ENCODE measurements around the gene EPHA3. TPM values are rescaled to one million over a fixed set of nuclear protein-coding genes. Genes with fewer than 3 reads are reported as not detected.

Gene EPHA3
- total and polyA plus RNA-seq, 7 donors = 0.12 to 2.4 (median 0.64) TPM

- no peak for DNase-seq
- Histone ChIP-seq H3K4me3 (no peak overlapping the region), H3K9me3 (no peaks in the 10 kb centered on the region), H3K4me1 (no peaks in the 10 kb centered on the region), H3K27ac (no peak overlapping the region), H3K36me3 (ENCODE audit: insufficient read depth in 1 of 2, low read depth in 1 of 2) (no peaks in the 10 kb centered on the region), H3K27me3 (ENCODE audit: insufficient read depth in 3 of 3, low read length in 2 of 3) (no peaks in the 10 kb centered on the region)
- ATAC-seq = peak in 3 of 4 donors; percentile 67 to 70 (median 67)
- intact Hi-C loops (cut with DNase I) = no loop called here
- no peak for TF ChIP-seq CTCF (IDR thresholded peaks at IDR 0.05)
Observed at GRCh38 chr3:89145995-89146394, 38.6 kb downstream of the EPHA3 start.

- Histone ChIP-seq H3K27ac (no peak overlapping the region), H3K27me3 (ENCODE audit: insufficient read depth in 3 of 3, low read length in 2 of 3) (no peaks in the 10 kb centered on the region), H3K36me3 (ENCODE audit: insufficient read depth in 1 of 2, low read depth in 1 of 2) (no peaks in the 10 kb centered on the region), H3K4me1 (no peaks in the 10 kb centered on the region), H3K4me3 (no peak overlapping the region), H3K9me3 (no peaks in the 10 kb centered on the region)
- intact Hi-C loops (cut with DNase I) = no loop called here
- ATAC-seq (no peak), DNase-seq (no peak)
- no peak for TF ChIP-seq CTCF (IDR thresholded peaks at IDR 0.05)
Observed at GRCh38 chr3:89154416-89154815, 47.0 kb downstream of the EPHA3 start.

DNA sequence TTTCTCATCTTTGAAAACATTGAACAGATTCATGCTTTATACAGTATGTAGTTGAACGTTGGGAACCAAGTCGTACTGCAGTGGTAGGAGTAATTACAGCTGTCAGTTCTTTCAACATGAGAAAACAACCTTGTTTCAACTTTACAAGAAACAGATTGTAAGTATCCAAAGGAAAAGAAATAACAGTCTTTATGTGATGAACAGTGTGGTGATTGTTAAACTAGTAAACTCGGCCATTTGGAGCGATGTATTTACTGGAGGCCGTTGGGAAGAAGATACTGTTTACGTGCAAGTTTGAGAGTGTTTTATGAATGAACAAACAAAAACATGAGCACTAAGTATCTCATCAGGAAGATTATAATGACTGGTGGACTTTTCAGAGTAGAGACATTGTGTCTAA lies 48.4 kb downstream of the EPHA3 start:
- no peaks in the 10 kb centered on the region for H3K9me3 ChIP-seq
- no peaks in the 10 kb centered on the region for H3K27me3 ChIP-seq (ENCODE audit: insufficient read depth in 3 of 3, low read length in 2 of 3)
- no peaks in the 10 kb centered on the region for H3K36me3 ChIP-seq (ENCODE audit: insufficient read depth in 1 of 2, low read depth in 1 of 2)
- DNase-seq = no peak
- intact Hi-C loops (cut with DNase I) = no loop called here
- no peaks in the 10 kb centered on the region for H3K4me1 ChIP-seq
- no peak overlapping the region for H3K27ac ChIP-seq
- no peak for ATAC-seq
- 42 to 55% (median 44%) methylated on average over 6 of the region's 6 CpGs for WGBS, 3 donors
- no peak overlapping the region for H3K4me3 ChIP-seq
- TF ChIP-seq CTCF (IDR thresholded peaks at IDR 0.05) = no peak

DNA sequence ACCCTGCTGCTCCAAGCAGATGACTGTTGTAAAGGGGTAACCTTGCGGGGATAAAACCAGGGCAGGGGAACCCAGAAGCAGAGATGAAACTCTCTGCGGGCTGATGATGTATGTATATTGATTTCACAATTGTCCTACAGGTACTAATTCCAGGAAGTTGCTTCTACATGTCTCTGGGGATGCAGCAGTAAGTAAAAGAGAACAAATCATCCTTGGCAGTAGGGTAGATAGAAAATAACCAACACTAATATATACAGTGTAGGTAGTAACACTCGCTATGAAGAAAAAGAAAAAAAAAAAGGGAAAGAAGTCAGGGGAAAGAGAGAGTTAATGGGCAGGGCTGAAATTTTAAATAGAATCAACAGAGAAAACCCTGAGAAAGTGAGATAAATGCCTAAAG lies 50.2 kb downstream of the EPHA3 start:
- TF ChIP-seq CTCF (IDR thresholded peaks at IDR 0.05) = no peak
- H3K36me3 ChIP-seq (ENCODE audit: insufficient read depth in 1 of 2, low read depth in 1 of 2) = no peaks in the 10 kb centered on the region
- H3K4me3 ChIP-seq = no peak overlapping the region
- H3K9me3 ChIP-seq = no peaks in the 10 kb centered on the region
- H3K27me3 ChIP-seq (ENCODE audit: insufficient read depth in 3 of 3, low read length in 2 of 3) = no peaks in the 10 kb centered on the region
- no peak overlapping the region for H3K27ac ChIP-seq
- WGBS, 3 donors = 87 to 89% (median 87%) methylated on average over 3 of the region's 3 CpGs
- no peak for ATAC-seq
- intact Hi-C loops (cut with DNase I) = no loop called here
- H3K4me1 ChIP-seq = no peaks in the 10 kb centered on the region
- DNase-seq = no peak

DNA sequence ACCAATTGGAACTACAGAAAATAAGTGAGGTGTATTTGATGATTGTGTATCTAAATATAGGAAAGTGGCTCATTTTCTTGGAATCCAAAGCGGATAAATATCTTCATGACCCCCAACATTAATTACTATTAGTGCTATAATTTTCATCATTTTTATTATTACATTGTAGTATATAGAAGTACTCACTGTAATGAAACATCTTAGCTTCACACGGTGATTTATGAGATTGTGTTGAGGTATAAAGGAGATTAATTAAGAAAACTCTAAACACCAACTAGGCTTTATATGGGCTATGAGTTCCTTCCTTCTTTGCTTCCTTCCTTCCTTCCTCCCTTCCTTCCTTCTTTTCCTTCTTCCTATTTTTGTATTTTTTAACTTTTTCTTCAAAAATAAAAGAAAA lies 52.2 kb downstream of the EPHA3 start:
- no peaks in the 10 kb centered on the region for H3K36me3 ChIP-seq (ENCODE audit: insufficient read depth in 1 of 2, low read depth in 1 of 2)
- ATAC-seq (no peak), DNase-seq (no peak)
- no peak overlapping the region for H3K27ac ChIP-seq
- no peaks in the 10 kb centered on the region for H3K27me3 ChIP-seq (ENCODE audit: insufficient read depth in 3 of 3, low read length in 2 of 3)
- H3K4me3 ChIP-seq = no peak overlapping the region
- WGBS, 3 donors = 96 to 100% (median 99%) methylated on average over 2 of the region's 2 CpGs
- no peaks in the 10 kb centered on the region for H3K9me3 ChIP-seq
- intact Hi-C loops (cut with DNase I) = no loop called here
- no peak for TF ChIP-seq CTCF (IDR thresholded peaks at IDR 0.05)
- no peaks in the 10 kb centered on the region for H3K4me1 ChIP-seq
